Natural killer cell (primary cell): ENCODE measurements around the gene CDC45. TPM values are rescaled to one million over a fixed set of nuclear protein-coding genes. Genes with fewer than 3 reads are reported as not detected.
A peak's percentile ranks its signal among the peaks of the same experiment; 100 is the strongest.

Experiments used
- ATAC-seq, 3 donors: fragments of 150-1000 bp in 2 of 3; fragments of 200-7000 bp in 1 of 3; cut with Tn5 transposase; 1 replicate in 1 of 3; 2 replicates in 2 of 3; pipeline ENCODE4 v1.10.0; 2021; ENCODE audit warnings: mild to moderate bottlenecking in 2 of 3, moderate library complexity in 2 of 3
- DNase-seq, 2 donors: peaks; one replicate each; pipeline versions ENCODE4 v3.0.0 to v3.0.0-alpha.2; 2013 to 2021; ENCODE audit warnings: mixed read lengths in 1 of 2
- H3K27ac ChIP-seq: one replicate; pipeline ENCODE4 v1.5.1; 2013; ENCODE audit warnings: mild to moderate bottlenecking, low read length
- H3K27me3 ChIP-seq: one replicate; pipeline ENCODE4 v1.6.1; 2013; ENCODE audit warnings: low read length; ENCODE audit not compliant: control insufficient read depth, insufficient read depth
- H3K36me3 ChIP-seq: one replicate; pipeline ENCODE4 v1.6.1; 2013; ENCODE audit warnings: low read length; ENCODE audit not compliant: control insufficient read depth, insufficient read depth
- H3K4me1 ChIP-seq: one replicate; pipeline ENCODE4 v1.6.1; 2013; ENCODE audit warnings: low read length; ENCODE audit not compliant: control insufficient read depth, insufficient read depth
- H3K4me3 ChIP-seq: one replicate; pipeline ENCODE4 v1.5.1; 2013; ENCODE audit warnings: low read length
- H3K9me3 ChIP-seq: one replicate; pipeline ENCODE4 v1.6.1; 2013; ENCODE audit warnings: low read length; ENCODE audit not compliant: control insufficient read depth, insufficient read depth
- H3K27ac Mint-ChIP-seq, 2 donors: one replicate each; pipeline ENCODE4 v1.8.0; 2022; ENCODE audit warnings: mild to moderate bottlenecking in 2 of 2, mixed read lengths in 2 of 2, moderate library complexity in 1 of 2
- H3K27me3 Mint-ChIP-seq, 2 donors: one replicate each; pipeline ENCODE4 v1.8.0; 2022; ENCODE audit warnings: low read depth in 2 of 2, mixed read lengths in 2 of 2
- H3K36me3 Mint-ChIP-seq: one replicate; pipeline ENCODE4 v1.8.0; 2022; ENCODE audit warnings: mixed read lengths
- H3K4me1 Mint-ChIP-seq, 2 donors: one replicate each; pipeline ENCODE4 v1.8.0; 2022; ENCODE audit warnings: mixed read lengths in 2 of 2
- H3K4me3 Mint-ChIP-seq: one replicate; pipeline ENCODE4 v1.8.0; 2022; ENCODE audit warnings: mild to moderate bottlenecking, moderate library complexity, mixed read lengths
- H3K9me3 Mint-ChIP-seq, 2 donors: one replicate each; pipeline ENCODE4 v1.8.0; 2022; ENCODE audit warnings: mixed read lengths in 2 of 2
- WGBS: methylation state at CpG from one replicate; pipeline ENCODE4 v1.1.7; 2013; ENCODE audit warnings: missing lambda C conversion rate; ENCODE audit not compliant: insufficient coverage; 5-methylcytosine and 5-hydroxymethylcytosine counted together
- intact Hi-C: fragments of 100-400 bp; cut with micrococcal nuclease; formaldehyde crosslinking; loops from one replicate; pipeline ENCODE4 v1.14.2; 2022
- total RNA-seq, 4 donors: library from RNA; stranded (reverse); fragments of 120-200 nt in 1 of 4; gene quantifications; one replicate each; pipeline versions ENCODE4 v1.2.3 to v1.2.4, GENCODE V29; 2013 to 2022
- TF ChIP-seq, protein P1 (sequence below): fragments of 200-600 bp; IDR thresholded peaks from one replicate; pipeline ENCODE4 v1.8.0; 2022; ENCODE audit warnings: antibody characterized with exemption

CDC45 gene
- total RNA-seq, 3 donors from 2014 or later (not counting 1 experiment from before 2014, with no cell fraction given): 1.6 to 4.8 (median 3.3) TPM

DNA sequence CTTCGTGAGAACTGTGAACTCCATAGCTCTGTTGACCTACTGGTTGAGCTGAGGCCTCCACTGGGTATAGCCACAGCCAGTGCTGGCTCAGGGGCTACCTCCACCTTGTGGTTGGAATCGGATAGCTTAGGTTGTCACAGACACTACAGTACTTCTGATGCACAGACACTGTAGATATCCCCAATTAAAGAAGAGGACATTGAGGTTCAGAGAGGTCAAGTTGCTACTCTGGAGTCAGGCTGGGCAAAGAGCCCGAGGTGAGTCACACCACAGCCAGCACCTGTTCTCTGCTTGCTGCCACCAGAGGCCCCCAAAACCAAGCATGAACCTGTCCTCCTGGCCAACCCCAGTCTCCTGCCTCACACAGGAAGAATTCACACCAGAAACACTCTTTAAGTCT, 6.1 kb upstream of the CDC45 start:
- DNase-seq (no peak), ATAC-seq (no peak)
- Histone ChIP-seq H3K36me3 (peaks cover 59% of the 10 kb centered on the region), H3K27me3 (no peaks in the 10 kb centered on the region), H3K9me3 (no peaks in the 10 kb centered on the region), H3K4me1 (peaks cover 8% of the 10 kb centered on the region), H3K4me3 (no peak overlapping the region), H3K27ac (no peak overlapping the region)
- Mint-ChIP-seq H3K9me3 (no peaks in the 10 kb centered on the region), H3K4me1 (peaks cover 19 to 39% of the 10 kb centered on the region in 2 donors), H3K27ac (peak overlapping the region in 1 of 2 donors; percentile 24), H3K27me3 (no peaks in the 10 kb centered on the region), H3K36me3 (peaks cover 7% of the 10 kb centered on the region), H3K4me3 (no peak overlapping the region)
- 81% methylated on average over 3 of the region's 3 CpGs for WGBS
- intact Hi-C loops: loop anchor here (10.0 kb wide), 1 partner anchor 179 kb away; the partner anchor contains the start of gene CLTCL1
- TF ChIP-seq, protein P1, sequence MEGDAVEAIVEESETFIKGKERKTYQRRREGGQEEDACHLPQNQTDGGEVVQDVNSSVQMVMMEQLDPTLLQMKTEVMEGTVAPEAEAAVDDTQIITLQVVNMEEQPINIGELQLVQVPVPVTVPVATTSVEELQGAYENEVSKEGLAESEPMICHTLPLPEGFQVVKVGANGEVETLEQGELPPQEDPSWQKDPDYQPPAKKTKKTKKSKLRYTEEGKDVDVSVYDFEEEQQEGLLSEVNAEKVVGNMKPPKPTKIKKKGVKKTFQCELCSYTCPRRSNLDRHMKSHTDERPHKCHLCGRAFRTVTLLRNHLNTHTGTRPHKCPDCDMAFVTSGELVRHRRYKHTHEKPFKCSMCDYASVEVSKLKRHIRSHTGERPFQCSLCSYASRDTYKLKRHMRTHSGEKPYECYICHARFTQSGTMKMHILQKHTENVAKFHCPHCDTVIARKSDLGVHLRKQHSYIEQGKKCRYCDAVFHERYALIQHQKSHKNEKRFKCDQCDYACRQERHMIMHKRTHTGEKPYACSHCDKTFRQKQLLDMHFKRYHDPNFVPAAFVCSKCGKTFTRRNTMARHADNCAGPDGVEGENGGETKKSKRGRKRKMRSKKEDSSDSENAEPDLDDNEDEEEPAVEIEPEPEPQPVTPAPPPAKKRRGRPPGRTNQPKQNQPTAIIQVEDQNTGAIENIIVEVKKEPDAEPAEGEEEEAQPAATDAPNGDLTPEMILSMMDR: no peak

DNA sequence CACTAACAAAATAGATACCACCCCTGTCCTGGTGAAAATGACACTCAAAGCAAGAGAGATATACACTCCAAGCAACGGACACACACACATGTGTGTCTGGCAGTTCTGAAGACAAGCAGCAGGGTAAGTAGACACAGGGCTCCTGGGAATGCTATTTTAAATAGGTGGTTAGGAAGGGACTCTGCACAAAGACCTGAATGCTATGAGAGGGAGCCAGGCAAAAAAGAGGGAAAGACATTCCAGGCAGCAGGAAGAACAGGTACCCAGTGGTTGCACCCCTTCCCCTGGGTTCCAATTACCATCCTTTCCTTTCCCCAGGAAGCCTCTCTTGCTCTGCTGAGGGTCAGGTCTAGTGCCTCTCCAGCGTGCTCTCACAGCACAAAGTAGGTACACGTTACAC, 3.7 kb upstream of the CDC45 start:
- intact Hi-C loops: loop anchor here (5.0 to 10.0 kb wide), 5 partner anchors 84 to 354 kb away; partner anchors contain the start of genes CLTCL1 and DGCR2
- TF ChIP-seq, protein P1: no peak
- no peaks in the 10 kb centered on the region for H3K9me3 Mint-ChIP-seq
- peak overlapping the region; percentile 3 for H3K4me3 Mint-ChIP-seq
- H3K36me3 Mint-ChIP-seq: no peaks in the 10 kb centered on the region
- no peaks in the 10 kb centered on the region for H3K27me3 Mint-ChIP-seq
- peaks cover 28 to 46% of the 10 kb centered on the region in 2 donors for H3K4me1 Mint-ChIP-seq
- WGBS: 87% methylated on average over 3 of the region's 3 CpGs
- Histone ChIP-seq H3K36me3 (peaks cover 39% of the 10 kb centered on the region), H3K4me1 (peaks cover 15% of the 10 kb centered on the region), H3K9me3 (no peaks in the 10 kb centered on the region), H3K27me3 (no peaks in the 10 kb centered on the region), H3K4me3 (no peak overlapping the region), H3K27ac (no peak overlapping the region)
- no peak for ATAC-seq
- DNase-seq: no peak
- H3K27ac Mint-ChIP-seq: no peak overlapping the region

DNA sequence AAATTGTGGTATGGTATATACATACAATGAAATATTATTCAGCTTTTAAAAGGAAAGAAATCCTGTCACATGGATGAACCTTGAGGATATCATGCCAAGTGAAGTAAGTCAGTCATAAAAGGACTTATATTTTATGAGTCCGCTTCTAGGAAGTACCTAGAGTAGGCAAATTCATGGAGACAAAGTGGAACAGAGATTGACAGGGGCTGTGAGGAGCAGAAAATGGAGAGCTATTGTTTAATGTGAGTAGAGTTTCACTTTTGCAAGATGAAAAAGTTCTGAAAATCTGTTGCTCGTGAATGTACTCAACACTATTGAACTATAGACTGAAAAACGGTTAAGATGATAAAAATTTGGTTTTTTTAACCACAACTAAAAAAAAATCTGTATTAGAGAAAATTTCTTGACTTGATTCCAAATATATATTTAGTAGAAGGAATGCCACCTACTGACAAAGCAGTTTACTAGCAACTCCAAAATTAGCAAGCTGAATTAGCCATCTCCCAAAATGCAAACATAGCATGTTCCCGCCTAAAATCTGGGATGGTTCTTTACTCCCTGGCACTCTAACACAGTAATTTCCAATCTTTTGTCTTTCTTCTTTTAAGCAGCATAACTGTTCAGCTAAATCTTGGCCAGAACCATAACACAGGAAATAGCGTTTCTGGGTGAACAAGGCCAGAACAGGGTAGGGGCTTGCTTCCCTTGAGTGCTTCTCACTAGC, 2.2 kb upstream of the CDC45 start:
- TF ChIP-seq, protein P1: peak; percentile 14
- Mint-ChIP-seq H3K4me3 (peak overlapping the region; percentile 83), H3K9me3 (no peaks in the 10 kb centered on the region), H3K27me3 (no peaks in the 10 kb centered on the region), H3K36me3 (no peaks in the 10 kb centered on the region), H3K4me1 (peaks cover 28 to 46% of the 10 kb centered on the region in 2 donors), H3K27ac (peak overlapping the region; percentile 99)
- H3K9me3 ChIP-seq: no peaks in the 10 kb centered on the region
- no peaks in the 10 kb centered on the region for H3K27me3 ChIP-seq
- DNase-seq: peak in 1 of 2 donors; percentile 36
- no peak overlapping the region for H3K27ac ChIP-seq
- intact Hi-C loops: loop anchor here (1.0 to 10.0 kb wide), 7 partner anchors 30 to 355 kb away; partner anchors contain the start of genes C22orf39, CLTCL1, DGCR2 and SLC25A1
- H3K4me3 ChIP-seq: no peak overlapping the region
- H3K36me3 ChIP-seq: peaks cover 25% of the 10 kb centered on the region
- peaks cover 15% of the 10 kb centered on the region for H3K4me1 ChIP-seq
- WGBS: 27% methylated on average over 3 of the region's 5 CpGs
- no peak for ATAC-seq
